Measurements from ENCODE around the gene REST.

DNA sequence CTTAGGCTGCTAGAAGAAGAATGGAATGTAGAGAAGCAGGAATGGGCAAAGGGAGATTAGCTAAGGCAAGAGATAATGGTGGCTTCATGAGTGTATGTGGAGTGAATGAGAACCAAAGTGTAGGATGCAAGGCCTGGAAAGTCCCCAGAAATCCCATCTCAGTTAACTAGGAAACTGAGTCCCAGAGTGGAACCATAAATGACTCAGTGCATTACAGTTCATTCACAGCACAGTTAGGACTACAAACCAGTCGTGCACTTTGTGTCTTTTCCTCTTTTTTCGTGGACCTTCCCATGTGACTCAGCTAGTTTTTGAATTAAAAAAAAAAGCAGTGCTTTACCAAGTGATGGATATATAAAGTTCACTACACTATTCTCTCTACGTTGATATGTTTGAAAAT lies 27.7 kb upstream of the REST start:
- no peak for TF ChIP-seq POLR2A (IDR thresholded peaks at IDR 0.05; ENCODE audit: low read length)
- no peak for TF ChIP-seq GATA1 (IDR thresholded peaks at IDR 0.05; ENCODE audit: low read depth, low read length)

All from erythroblast (primary cell).